Omental fat pad (tissue), 4 donors: ENCODE measurements around the gene SUSD6. TPM values are rescaled to one million over a fixed set of nuclear protein-coding genes. Genes with fewer than 3 reads are reported as not detected.

ENCODE experiments used
- ATAC-seq: fragments of 150-250 bp; one replicate; pipeline ENCODE4 v1.9.1; 2016; ENCODE audit warnings: mild to moderate bottlenecking, moderate library complexity; ENCODE audit not compliant: low FRiP score
- DNase-seq: peaks from one replicate; pipeline ENCODE4 v3.0.0-alpha.2; 2019; ENCODE audit warnings: low spot score
- total RNA-seq, 4 donors: library from RNA; depleted of rRNA; stranded (reverse); fragments of >200 nt; gene quantifications; one replicate each; pipeline ENCODE4 v1.1.0, GENCODE V29; 2016
- TF ChIP-seq, protein P1 (sequence below), 3 donors: fragments of 450-650 bp; IDR thresholded peaks; one replicate each; pipeline ENCODE4 v1.5.1; 2016 to 2017; ENCODE audit warnings: antibody characterized with exemption in 3 of 3, mild to moderate bottlenecking in 3 of 3, moderate library complexity in 2 of 3

SUSD6 gene
- total RNA-seq, 4 donors from 2014 or later, result 31.1 to 73.3 (median 52.7) TPM

DNA sequence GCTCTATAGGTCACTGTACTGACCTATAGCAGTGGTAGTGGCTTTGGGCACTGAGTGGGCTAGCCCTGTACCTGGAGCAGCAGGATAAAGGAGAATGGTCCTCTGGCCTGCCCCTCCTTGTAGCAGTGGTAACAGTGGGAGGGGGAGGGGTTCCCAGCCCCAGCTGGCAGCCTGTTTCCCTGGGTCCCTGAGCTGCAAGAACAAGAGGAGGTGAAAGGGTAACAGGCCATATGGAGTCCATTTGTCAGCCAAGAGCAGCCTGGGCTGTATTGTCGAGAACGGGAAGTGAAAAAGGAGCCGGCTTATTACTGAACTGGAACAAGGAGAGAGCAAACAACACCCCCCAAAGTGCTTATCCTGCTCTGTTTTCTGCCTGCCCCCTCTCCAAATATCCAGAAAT, 81.7 kb downstream of the SUSD6 start:
- DNase-seq, result no peak
- ATAC-seq, result no peak
- TF ChIP-seq, protein P1, sequence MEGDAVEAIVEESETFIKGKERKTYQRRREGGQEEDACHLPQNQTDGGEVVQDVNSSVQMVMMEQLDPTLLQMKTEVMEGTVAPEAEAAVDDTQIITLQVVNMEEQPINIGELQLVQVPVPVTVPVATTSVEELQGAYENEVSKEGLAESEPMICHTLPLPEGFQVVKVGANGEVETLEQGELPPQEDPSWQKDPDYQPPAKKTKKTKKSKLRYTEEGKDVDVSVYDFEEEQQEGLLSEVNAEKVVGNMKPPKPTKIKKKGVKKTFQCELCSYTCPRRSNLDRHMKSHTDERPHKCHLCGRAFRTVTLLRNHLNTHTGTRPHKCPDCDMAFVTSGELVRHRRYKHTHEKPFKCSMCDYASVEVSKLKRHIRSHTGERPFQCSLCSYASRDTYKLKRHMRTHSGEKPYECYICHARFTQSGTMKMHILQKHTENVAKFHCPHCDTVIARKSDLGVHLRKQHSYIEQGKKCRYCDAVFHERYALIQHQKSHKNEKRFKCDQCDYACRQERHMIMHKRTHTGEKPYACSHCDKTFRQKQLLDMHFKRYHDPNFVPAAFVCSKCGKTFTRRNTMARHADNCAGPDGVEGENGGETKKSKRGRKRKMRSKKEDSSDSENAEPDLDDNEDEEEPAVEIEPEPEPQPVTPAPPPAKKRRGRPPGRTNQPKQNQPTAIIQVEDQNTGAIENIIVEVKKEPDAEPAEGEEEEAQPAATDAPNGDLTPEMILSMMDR (IDR thresholded peaks at IDR 0.05), result no peak

GRCh38 chr14:69693801-69694729, 82.7 kb downstream of the SUSD6 start:
- TF ChIP-seq, protein P1 (IDR thresholded peaks at IDR 0.05), result no peak
- ATAC-seq (peak; percentile 33), DNase-seq (no peak)

- ATAC-seq, result no peak
- TF ChIP-seq, protein P1 (IDR thresholded peaks at IDR 0.05), result no peak
- no peak for DNase-seq
These were observed 83.4 kb downstream of the SUSD6 start for GRCh38 chr14:69694730-69695281.

GRCh38 chr14:69695322-69696203, 84.2 kb downstream of the SUSD6 start:
- DNase-seq, result no peak
- ATAC-seq, result no peak
- TF ChIP-seq, protein P1 (IDR thresholded peaks at IDR 0.05), result no peak

- TF ChIP-seq, protein P1 (IDR thresholded peaks at IDR 0.05), result no peak
- no peak for ATAC-seq
- no peak for DNase-seq
These were observed 84.8 kb downstream of the SUSD6 start for GRCh38 chr14:69696204-69696527.

- TF ChIP-seq, protein P1 (IDR thresholded peaks at IDR 0.05), result no peak
- DNase-seq (no peak), ATAC-seq (no peak)
These were observed 85.5 kb downstream of the SUSD6 start for GRCh38 chr14:69696633-69697557.
